ENCODE measurements around the gene PDCD2.

- TF ChIP-seq CTCF (IDR thresholded peaks at IDR 0.05; ENCODE audit: poor library complexity) = no peak
- no peak for TF ChIP-seq EZH2phosphoT487 (IDR thresholded peaks at IDR 0.05; ENCODE audit: low read depth, severe bottlenecking, unreplicated experiment)
- TF ChIP-seq EZH2 (IDR thresholded peaks at IDR 0.05; ENCODE audit: borderline replicate concordance) = no peak
Measured at GRCh38 chr6:170555305-170555704, 29.1 kb downstream of the PDCD2 start.

Data from hepatocyte (in vitro differentiated cells).